HG02571 (cell line): ENCODE measurements around the gene ANKS4B.
"Not testable (repeated sequence)": the region's sequence is repeated elsewhere in the genome, so short reads cannot be mapped to it uniquely, and the experiment has no call there.

Experiments
- ATAC-seq: cut with Tn5 transposase; IDR thresholded peaks from one replicate; pipeline ENCODE4 v1.9.1; 2021; ENCODE audit warnings: mild to moderate bottlenecking, moderate library complexity; ENCODE audit not compliant: unreplicated experiment

ANKS4B gene

GRCh38 chr16:21218153-21218552, 15.3 kb upstream of the ANKS4B start:
- ATAC-seq: no peak

GRCh38 chr16:21219551-21219950, 13.9 kb upstream of the ANKS4B start:
- ATAC-seq: no peak

- ATAC-seq: no peak
Measured at GRCh38 chr16:21222495-21223337, 10.8 kb upstream of the ANKS4B start.

GRCh38 chr16:21223787-21224186, 9.7 kb upstream of the ANKS4B start:
- ATAC-seq: no peak

GRCh38 chr16:21224800-21225199, 8.7 kb upstream of the ANKS4B start:
- ATAC-seq: no peak

- ATAC-seq: no peak
Measured at GRCh38 chr16:21226749-21227148, 6.8 kb upstream of the ANKS4B start.

GRCh38 chr16:21227866-21228265, 5.6 kb upstream of the ANKS4B start:
- no peak for ATAC-seq

GRCh38 chr16:21228361-21228872, 5.1 kb upstream of the ANKS4B start:
- no peak for ATAC-seq

GRCh38 chr16:21233045-21233520, 416 bp upstream of the ANKS4B start:
- no peak for ATAC-seq

- ATAC-seq: no peak
Measured at GRCh38 chr16:21235199-21235585, 1.7 kb downstream of the ANKS4B start.

GRCh38 chr16:21236831-21237230, 3.3 kb downstream of the ANKS4B start:
- no peak for ATAC-seq

GRCh38 chr16:21239646-21240045, 6.1 kb downstream of the ANKS4B start:
- ATAC-seq: no peak

- no peak for ATAC-seq
Measured at GRCh38 chr16:21242756-21243155, 9.3 kb downstream of the ANKS4B start.

GRCh38 chr16:21244518-21245215, 11.2 kb downstream of the ANKS4B start:
- no peak for ATAC-seq

- not testable (repeated sequence) for ATAC-seq
Measured at GRCh38 chr16:21248179-21248578, 14.7 kb downstream of the ANKS4B start.

- no peak for ATAC-seq
Measured at GRCh38 chr16:21250072-21250923, 16.8 kb downstream of the ANKS4B start.

- no peak for ATAC-seq
Measured at GRCh38 chr16:21253470-21253869, 20.0 kb downstream of the ANKS4B start.

GRCh38 chr16:21256636-21257035, 23.1 kb downstream of the ANKS4B start:
- ATAC-seq: no peak

GRCh38 chr16:21257284-21257683, 23.8 kb downstream of the ANKS4B start:
- ATAC-seq: no peak

GRCh38 chr16:21260870-21261791, 27.6 kb downstream of the ANKS4B start:
- no peak for ATAC-seq
